Activated T-cell treated with anti-CD3 and anti-CD28 coated beads for 1 hour (primary cell): ENCODE measurements around the gene TGM3.

ENCODE experiments used
- DNase-seq: peaks from one replicate; pipeline ENCODE4 v3.0.0-alpha.2; 2020; ENCODE audit warnings: low read depth

The TGM3 gene

GRCh38 chr20:2285193-2285592 lies 10.6 kb upstream of the TGM3 start:
- DNase-seq: no peak

DNA sequence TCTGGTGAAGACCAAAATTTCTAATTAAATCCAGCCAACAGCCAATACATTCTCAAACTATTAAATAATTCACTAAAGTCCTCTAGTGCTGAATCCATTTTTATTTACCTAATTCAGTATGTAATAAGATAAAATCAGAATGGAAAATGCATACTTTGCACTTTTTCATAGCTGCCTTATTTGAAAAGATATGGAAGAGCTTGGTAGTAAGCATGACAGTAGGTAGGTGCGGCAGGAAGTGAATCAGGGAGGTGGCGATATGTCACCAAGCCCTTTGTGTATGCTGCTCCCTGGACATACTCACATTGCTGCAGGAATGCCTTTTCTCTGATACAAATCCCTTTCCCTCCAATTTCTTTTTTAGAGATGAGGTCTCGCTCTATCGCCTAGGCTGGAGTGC lies 10.2 kb upstream of the TGM3 start:
- no peak for DNase-seq

GRCh38 chr20:2287504-2287903 lies 8.3 kb upstream of the TGM3 start:
- no peak for DNase-seq

- DNase-seq: no peak
Observed at GRCh38 chr20:2289475-2289874, 6.3 kb upstream of the TGM3 start.

DNA sequence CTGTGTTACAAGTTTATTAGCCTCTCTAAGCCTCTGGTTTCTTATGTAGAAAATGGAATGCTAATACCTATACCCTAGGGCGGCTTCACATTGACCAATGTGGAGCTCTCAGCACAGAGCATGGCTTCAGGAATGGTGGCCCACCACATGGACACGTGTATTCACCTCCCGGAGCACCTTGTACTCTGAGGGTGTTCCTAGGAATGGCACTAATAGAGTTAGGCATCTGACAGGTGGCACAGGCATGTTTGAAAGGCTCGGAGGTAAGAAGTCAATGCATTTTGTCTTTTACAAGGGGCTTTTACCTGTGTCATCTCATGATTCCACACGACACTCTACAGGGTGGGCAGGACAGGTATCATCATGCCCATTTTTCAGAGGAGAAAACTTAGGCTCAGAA lies 5.3 kb upstream of the TGM3 start:
- DNase-seq: no peak

GRCh38 chr20:2292416-2293110 lies 3.2 kb upstream of the TGM3 start:
- no peak for DNase-seq

DNA sequence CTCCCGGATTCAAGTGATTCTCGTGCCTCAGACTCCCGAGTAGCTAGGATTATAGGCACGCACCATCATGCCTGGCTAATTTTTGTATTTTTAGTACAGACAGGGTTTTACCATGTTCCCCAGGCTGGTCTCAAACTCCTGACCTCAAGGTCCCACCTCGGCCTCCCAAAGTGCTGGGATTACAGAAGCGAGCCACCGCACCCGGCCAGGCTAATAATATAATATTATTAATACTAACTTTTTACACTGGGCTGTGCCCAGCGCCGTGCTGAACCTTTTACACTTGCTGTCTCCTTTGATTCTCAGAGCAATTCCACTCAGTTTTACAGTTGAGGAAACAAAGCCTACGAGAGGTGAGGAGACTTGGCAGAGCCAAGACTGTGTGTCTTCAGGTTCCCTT lies 2.3 kb upstream of the TGM3 start:
- no peak for DNase-seq

- no peak for DNase-seq
Observed at GRCh38 chr20:2293971-2294370, 1.8 kb upstream of the TGM3 start.

GRCh38 chr20:2295286-2295685 lies 515 bp upstream of the TGM3 start:
- no peak for DNase-seq

- DNase-seq: no peak
Observed at GRCh38 chr20:2296524-2297356, 939 bp downstream of the TGM3 start.

GRCh38 chr20:2297357-2297728 lies 1.5 kb downstream of the TGM3 start:
- no peak for DNase-seq

- DNase-seq: no peak
Observed at GRCh38 chr20:2298116-2298515, 2.3 kb downstream of the TGM3 start.

GRCh38 chr20:2298701-2299100 lies 2.9 kb downstream of the TGM3 start:
- DNase-seq: no peak

GRCh38 chr20:2299301-2299700 lies 3.5 kb downstream of the TGM3 start:
- DNase-seq: no peak

DNA sequence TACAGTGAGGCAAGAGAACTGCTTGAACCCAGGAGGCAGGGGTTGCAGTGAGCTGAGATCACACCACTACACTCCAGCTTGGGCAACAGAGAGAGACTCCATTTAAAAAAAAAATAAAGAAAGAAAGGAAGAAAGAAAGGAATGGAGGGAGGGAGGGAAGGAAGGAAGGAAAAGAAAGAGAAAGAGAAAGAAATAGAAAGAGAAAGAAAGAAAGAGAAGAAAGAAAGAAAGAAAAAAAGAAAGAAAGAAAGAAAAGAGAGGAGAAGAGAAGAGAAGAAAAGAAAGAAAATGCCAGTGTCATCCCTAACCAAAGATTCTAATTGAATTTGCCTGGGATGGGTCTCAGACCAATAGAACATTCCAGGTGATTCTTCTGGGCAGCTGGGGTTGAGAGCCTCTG lies 4.2 kb downstream of the TGM3 start:
- DNase-seq: no peak

GRCh38 chr20:2300420-2300819 lies 4.6 kb downstream of the TGM3 start:
- no peak for DNase-seq

- no peak for DNase-seq
Observed at GRCh38 chr20:2301164-2301622, 5.4 kb downstream of the TGM3 start.

DNA sequence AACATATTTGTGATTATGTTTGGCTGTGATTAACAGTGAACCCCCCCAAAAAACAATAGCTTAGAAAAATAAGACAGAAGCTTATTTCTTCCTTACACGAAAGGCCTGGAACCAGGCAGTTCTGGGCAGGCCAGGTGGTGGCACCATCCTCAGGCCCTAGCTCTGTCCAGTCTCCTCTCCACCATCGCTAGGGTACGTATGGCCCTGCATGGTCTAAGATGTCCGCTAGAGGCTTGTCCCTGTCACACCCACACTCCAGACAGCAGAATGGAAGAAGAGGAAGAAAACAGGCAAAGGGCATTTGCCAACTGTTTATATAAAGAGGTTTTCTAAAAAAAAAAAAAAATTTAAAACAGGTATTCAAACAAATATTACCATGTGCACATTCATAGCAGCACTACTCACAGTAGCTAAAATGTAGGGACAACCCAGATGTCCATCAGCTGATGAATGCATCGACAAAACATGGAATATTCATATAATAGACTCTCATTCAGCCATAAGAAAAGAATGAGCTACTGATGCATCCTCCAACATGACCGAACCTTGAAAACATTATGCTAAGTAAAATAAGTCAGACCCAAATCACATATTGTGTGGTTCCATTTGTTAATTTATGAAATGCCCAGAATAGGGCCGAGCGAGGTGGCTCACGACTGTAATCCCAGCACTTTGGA lies 6.7 kb downstream of the TGM3 start:
- DNase-seq: no peak

- no peak for DNase-seq
Observed at GRCh38 chr20:2303673-2304072, 7.9 kb downstream of the TGM3 start.

DNA sequence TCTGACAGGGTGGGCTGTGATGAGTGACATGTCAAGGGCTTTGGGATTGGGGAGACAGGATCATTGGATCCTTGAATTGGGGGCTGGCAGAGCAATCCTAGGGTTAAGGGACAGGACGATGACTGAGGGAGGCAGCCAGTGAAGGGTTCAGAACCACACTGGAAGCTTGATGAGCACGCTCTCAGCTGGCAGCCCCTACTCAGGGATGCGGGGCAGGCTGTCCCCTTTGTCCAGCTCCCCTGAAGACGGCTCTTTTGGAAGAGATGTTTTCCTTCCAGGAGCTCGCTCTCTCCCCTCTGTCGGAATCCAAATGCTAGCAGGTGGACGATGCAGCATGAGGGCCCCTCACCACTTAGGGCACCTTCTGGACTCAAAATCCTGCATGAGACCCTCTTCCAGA lies 8.4 kb downstream of the TGM3 start:
- no peak for DNase-seq

GRCh38 chr20:2305029-2305428 lies 9.2 kb downstream of the TGM3 start:
- no peak for DNase-seq

DNA sequence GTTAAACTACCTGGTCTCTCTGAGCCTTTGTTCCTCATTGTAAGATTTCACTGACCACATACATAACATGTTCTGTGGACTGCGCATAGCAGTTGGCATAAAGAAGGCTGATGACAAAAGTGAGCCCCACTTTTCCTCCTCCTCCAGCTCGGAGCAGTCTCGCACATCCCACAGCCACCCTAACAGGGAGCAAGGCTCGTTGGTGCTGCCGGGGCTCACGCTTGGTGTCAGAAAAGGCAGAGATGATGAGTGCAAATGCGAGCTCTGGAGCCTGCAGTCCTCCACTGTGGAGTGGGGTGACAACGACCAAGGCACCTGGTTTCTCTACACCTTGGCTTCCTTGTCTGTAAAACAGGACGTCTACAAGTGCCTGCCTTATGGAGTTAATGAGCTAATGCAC lies 9.7 kb downstream of the TGM3 start:
- DNase-seq: no peak

GRCh38 chr20:2305946-2306345 lies 10.1 kb downstream of the TGM3 start:
- DNase-seq: no peak
